HepG2 (cell line): ENCODE data around the gene RPS27L. TPM values are rescaled to one million over a fixed set of nuclear protein-coding genes. Genes with fewer than 3 reads are reported as not detected.

Experiments used
- HNF4A ChIP-seq: sonication (generic); formaldehyde crosslinking; IDR thresholded peaks from 2 replicates; pipeline ENCODE4 v1.4.0; 2020; ENCODE audit warnings: missing genetic modification reagents
- IRF1 ChIP-seq: sonication (generic); formaldehyde crosslinking; IDR thresholded peaks from 2 replicates; pipeline ENCODE4 v1.4.0; 2020; ENCODE audit warnings: low read depth, mild to moderate bottlenecking, missing genetic modification reagents
- KDM3A ChIP-seq: IDR thresholded peaks from 2 replicates; pipeline ENCODE4 v1.6.1; 2018; ENCODE audit warnings: low read depth, missing compliant biosample characterization
- MEIS2 ChIP-seq: sonication (generic); formaldehyde crosslinking; IDR thresholded peaks from 2 replicates; pipeline ENCODE4 v1.9.0; 2021; ENCODE audit warnings: mild to moderate bottlenecking, missing genetic modification reagents
- NR2C2 ChIP-seq: sonication (generic); formaldehyde crosslinking; IDR thresholded peaks from 2 replicates; pipeline ENCODE4 v1.4.0; 2020; ENCODE audit warnings: missing genetic modification reagents, mild to moderate bottlenecking, moderate library complexity, borderline replicate concordance
- RFX1 ChIP-seq: fragments of 450-650 bp; IDR thresholded peaks from 2 replicates; pipeline ENCODE4 v1.6.1; 2017
- SNAPC4 ChIP-seq: sonication (generic); formaldehyde crosslinking; IDR thresholded peaks from 2 replicates; pipeline ENCODE4 v1.4.0; 2020; ENCODE audit warnings: mild to moderate bottlenecking, missing genetic modification reagents
- TMF1 ChIP-seq: sonication (generic); formaldehyde crosslinking; IDR thresholded peaks from 2 replicates; pipeline ENCODE4 v1.8.1; 2022; ENCODE audit warnings: low read depth, missing genetic modification reagents
- ZFP36L1 ChIP-seq: sonication (generic); formaldehyde crosslinking; IDR thresholded peaks from 2 replicates; pipeline ENCODE4 v1.8.0; 2022; ENCODE audit warnings: mild to moderate bottlenecking, missing genetic modification reagents, moderate library complexity
- ZNF17 ChIP-seq: sonication (generic); formaldehyde crosslinking; IDR thresholded peaks from 2 replicates; pipeline ENCODE4 v1.5.0; 2020; ENCODE audit warnings: mild to moderate bottlenecking, missing genetic modification reagents
- ZNF34 ChIP-seq: sonication (generic); formaldehyde crosslinking; IDR thresholded peaks from 2 replicates; pipeline ENCODE4 v1.4.0; 2020; ENCODE audit warnings: mild to moderate bottlenecking, missing genetic modification reagents, borderline replicate concordance
- ZNF451 ChIP-seq: sonication (generic); formaldehyde crosslinking; IDR thresholded peaks from 2 replicates; pipeline ENCODE4 v1.5.0; 2020; ENCODE audit warnings: mild to moderate bottlenecking, missing genetic modification reagents
- ZNF564 ChIP-seq: sonication (generic); formaldehyde crosslinking; IDR thresholded peaks from 2 replicates; pipeline ENCODE4 v1.8.1; 2023; ENCODE audit warnings: mild to moderate bottlenecking, missing genetic modification reagents
- polyA plus RNA-seq, 8 experiments: library from polyadenylated mRNA; depleted of rRNA in 3 of 8; stranded (reverse) in 7 of 8; unstranded in 1 of 8; fragments of >200 nt; fragmentation: Illumina TruSeq in 4 of 8; extraction: Trizol in 4 of 8; gene quantifications; 2 replicates each; pipeline versions ENCODE4 v1.2.1 to v1.2.3, GENCODE V29; 2011 to 2016; ENCODE audit warnings: low read depth in 4 of 8, missing spikeins in 1 of 8, mixed read lengths in 1 of 8; ENCODE audit not compliant: insufficient read depth in 1 of 8
- total RNA-seq, 5 experiments: library from RNA; depleted of rRNA; stranded (reverse); fragments of >200 nt; fragmentation: Illumina TruSeq; extraction: Trizol; gene quantifications; 2 replicates each; pipeline ENCODE4 v1.2.3, GENCODE V29; 2016; ENCODE audit warnings: low read depth in 1 of 5
- TF ChIP-seq, protein P1 (sequence below): sonication (generic); formaldehyde crosslinking; IDR thresholded peaks from 2 replicates; pipeline ENCODE4 v1.4.0; 2020; ENCODE audit warnings: mild to moderate bottlenecking, missing genetic modification reagents
- TF ChIP-seq, protein P2 (sequence below): sonication (generic); formaldehyde crosslinking; IDR thresholded peaks from 2 replicates; pipeline ENCODE4 v1.5.0; 2020; ENCODE audit warnings: mild to moderate bottlenecking, missing genetic modification reagents

RPS27L gene
- total and polyA plus RNA-seq, 2 of the 13 experiments (the other 11 are each of a cell fraction or from before 2014, with no cell fraction given), result 231 to 433 TPM

GRCh38 chr15:63122002-63122875, 35.0 kb downstream of the RPS27L start (continued):
- TF ChIP-seq KDM3A (CRISPR knock-in tag) (0 out of 2 replicates have a peak, but pooled peaks have one; percentile 15), MEIS2 (CRISPR knock-in tag) (0 out of 2 replicates have a peak, but pooled peaks have one; percentile 11), ZNF564 (CRISPR knock-in tag) (no peak), NR2C2 (CRISPR knock-in tag) (peak; percentile 54; the same call in 1 of the 2 replicates), ZNF34 (no peak), HNF4A (0 out of 2 replicates have a peak, but pooled peaks have one; percentile 1), ZNF451 (CRISPR knock-in tag) (no peak), ZNF17 (no peak), ZFP36L1 (no peak), TMF1 (CRISPR knock-in tag) (no peak), RFX1 (no peak), IRF1 (0 out of 2 replicates have a peak, but pooled peaks have one; percentile 23), SNAPC4 (CRISPR knock-in tag) (no peak)
- TF ChIP-seq, protein P1, sequence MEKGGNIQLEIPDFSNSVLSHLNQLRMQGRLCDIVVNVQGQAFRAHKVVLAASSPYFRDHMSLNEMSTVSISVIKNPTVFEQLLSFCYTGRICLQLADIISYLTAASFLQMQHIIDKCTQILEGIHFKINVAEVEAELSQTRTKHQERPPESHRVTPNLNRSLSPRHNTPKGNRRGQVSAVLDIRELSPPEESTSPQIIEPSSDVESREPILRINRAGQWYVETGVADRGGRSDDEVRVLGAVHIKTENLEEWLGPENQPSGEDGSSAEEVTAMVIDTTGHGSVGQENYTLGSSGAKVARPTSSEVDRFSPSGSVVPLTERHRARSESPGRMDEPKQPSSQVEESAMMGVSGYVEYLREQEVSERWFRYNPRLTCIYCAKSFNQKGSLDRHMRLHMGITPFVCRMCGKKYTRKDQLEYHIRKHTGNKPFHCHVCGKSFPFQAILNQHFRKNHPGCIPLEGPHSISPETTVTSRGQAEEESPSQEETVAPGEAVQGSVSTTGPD (CRISPR knock-in tag), result no peak
- TF ChIP-seq, protein P2, sequence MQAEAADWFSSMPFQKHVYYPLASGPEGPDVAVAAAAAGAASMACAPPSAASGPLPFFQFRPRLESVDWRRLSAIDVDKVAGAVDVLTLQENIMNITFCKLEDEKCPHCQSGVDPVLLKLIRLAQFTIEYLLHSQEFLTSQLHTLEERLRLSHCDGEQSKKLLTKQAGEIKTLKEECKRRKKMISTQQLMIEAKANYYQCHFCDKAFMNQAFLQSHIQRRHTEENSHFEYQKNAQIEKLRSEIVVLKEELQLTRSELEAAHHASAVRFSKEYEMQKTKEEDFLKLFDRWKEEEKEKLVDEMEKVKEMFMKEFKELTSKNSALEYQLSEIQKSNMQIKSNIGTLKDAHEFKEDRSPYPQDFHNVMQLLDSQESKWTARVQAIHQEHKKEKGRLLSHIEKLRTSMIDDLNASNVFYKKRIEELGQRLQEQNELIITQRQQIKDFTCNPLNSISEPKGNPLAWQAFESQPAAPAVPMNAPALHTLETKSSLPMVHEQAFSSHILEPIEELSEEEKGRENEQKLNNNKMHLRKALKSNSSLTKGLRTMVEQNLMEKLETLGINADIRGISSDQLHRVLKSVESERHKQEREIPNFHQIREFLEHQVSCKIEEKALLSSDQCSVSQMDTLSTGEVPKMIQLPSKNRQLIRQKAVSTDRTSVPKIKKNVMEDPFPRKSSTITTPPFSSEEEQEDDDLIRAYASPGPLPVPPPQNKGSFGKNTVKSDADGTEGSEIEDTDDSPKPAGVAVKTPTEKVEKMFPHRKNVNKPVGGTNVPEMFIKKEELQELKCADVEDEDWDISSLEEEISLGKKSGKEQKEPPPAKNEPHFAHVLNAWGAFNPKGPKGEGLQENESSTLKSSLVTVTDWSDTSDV (CRISPR knock-in tag), result no peak
